Activated T-cell treated with anti-CD3 and anti-CD28 coated beads, Interleukin-2, amount 50 U/mL, for 48 hours (primary cell): ENCODE data around the gene TNIK.

ENCODE experiments used
- DNase-seq, 2 experiments: peaks; one replicate each; pipeline ENCODE4 v3.0.0-alpha.2; 2020

TNIK gene

DNA sequence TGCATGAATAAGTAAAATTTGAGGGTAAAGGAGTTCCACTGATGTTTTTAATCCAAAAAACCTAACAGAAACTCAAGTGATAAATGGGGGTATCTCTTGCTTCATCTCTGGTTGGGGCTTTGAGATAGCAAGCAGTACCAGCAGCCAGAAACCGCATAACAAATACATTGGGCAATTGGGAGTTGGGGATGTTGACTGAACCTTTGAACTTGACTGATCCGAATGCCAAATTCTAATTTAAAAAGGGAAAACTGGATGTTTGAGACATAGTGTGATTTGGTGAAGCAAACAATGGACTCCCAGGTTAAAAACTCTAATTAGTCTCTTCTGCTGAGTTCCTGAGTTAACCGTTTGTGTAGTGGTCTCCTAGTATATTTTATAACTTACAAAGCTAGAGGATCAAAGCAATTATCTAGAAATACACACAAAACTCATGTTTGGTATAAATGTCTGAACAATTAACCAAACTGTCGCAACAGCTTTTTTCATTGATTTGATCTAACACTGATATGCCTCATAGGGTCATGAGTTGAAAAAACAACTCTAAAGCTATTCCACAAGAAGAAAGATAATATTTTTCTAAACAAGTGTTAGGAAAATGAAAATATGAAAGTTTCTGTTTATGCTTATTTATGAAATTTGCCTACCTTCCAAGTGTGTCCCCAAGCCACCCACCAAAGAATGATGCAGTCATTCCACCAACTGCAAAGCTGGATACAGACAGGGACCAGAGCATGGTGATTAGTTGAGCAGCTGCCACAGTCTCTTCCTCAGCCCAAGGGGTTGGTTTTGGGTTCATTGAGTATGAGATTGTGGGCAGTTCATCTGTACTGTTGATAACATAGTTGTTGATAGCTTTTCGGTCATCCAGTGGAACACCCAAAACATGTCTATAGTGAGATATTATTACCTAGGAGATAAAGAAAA lies 446.1 kb downstream of the TNIK start:
- no peak for DNase-seq

GRCh38 chr3:171011873-171012336 lies 448.3 kb downstream of the TNIK start:
- DNase-seq, result no peak
